ENCODE measurements around the gene PAMR1. TPM values are rescaled to one million over a fixed set of nuclear protein-coding genes. Genes with fewer than 3 reads are reported as not detected.

Gene PAMR1
- total and polyA plus RNA-seq, 2 of the 8 experiments (the other 6 are each of a cell fraction or from before 2014, with no cell fraction given), result 3.0 to 6.9 TPM

DNA sequence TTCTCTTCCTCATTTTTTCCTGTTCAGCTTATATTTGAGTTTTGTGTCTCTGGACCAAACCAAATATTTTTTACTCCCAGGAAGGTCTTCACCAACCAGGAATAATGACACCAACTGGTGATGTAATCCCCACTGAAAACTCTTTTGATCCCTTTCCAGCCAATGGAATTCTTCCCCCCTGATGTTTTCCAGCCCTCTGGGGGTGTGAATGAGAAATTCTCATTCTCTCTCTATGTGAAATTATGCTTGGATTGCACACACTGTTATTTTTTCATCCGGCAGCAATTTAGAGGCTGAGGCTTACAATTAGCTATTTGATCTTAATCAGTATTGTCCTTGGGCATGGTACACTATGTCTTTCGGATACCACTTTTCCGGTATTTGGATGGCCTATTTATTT lies 66.6 kb downstream of the PAMR1 start:
- Histone ChIP-seq H3K36me3 (ENCODE audit: control insufficient read depth in 2 of 4, insufficient read depth in 4 of 4, low read length in 3 of 4) (no peaks in the 10 kb centered on the region), H4K5ac (ENCODE audit: insufficient read length, low read depth, low read length) (no peak overlapping the region), H3K79me2 (ENCODE audit: control insufficient read depth in 1 of 2, insufficient read depth in 2 of 2, low read length in 2 of 2) (no peaks in the 10 kb centered on the region), H2AFZ (ENCODE audit: low read length) (no peak overlapping the region), H2BK120ac (replicated peaks; ENCODE audit: low read depth, low read length) (no peak overlapping the region), H3K4ac (replicated peaks; ENCODE audit: insufficient read length, low read depth, low read length) (no peak overlapping the region), H3K4me1 (replicated peaks in 1 of 4; ENCODE audit: control insufficient read depth in 3 of 4, insufficient read depth in 4 of 4, low read length in 3 of 4) (peaks cover 0 to 5% (median 1%) of the 10 kb centered on the region in 4 experiments; a peak in 2 of 7 replicates), H4K20me1 (replicated peaks in 1 of 2; ENCODE audit: control insufficient read depth in 1 of 2, insufficient read depth in 2 of 2, low read length in 2 of 2) (no peaks in the 10 kb centered on the region), H3K23me2 (ENCODE audit: low read depth, low read length) (no peaks in the 10 kb centered on the region), H2BK15ac (ENCODE audit: low read length) (no peak overlapping the region), H2BK5ac (ENCODE audit: low read depth, low read length) (no peak overlapping the region), H3K27me3 (replicated peaks in 1 of 4; ENCODE audit: control insufficient read depth in 3 of 4, extremely low read depth in 1 of 4, insufficient read depth in 3 of 4, low read length in 3 of 4) (peaks cover 0 to 3% (median 0%) of the 10 kb centered on the region in 4 experiments; a peak in 1 of 7 replicates), H2AK5ac (ENCODE audit: low read depth, low read length) (no peak overlapping the region), H3K56ac (replicated peaks; ENCODE audit: insufficient read length, low read depth, low read length) (no peak overlapping the region), H3K18ac (ENCODE audit: extremely low read depth, low read length) (no peak overlapping the region), H3K14ac (ENCODE audit: insufficient read length) (no peak overlapping the region), H3K4me3 (ENCODE audit: extremely low read depth in 1 of 4, insufficient read depth in 2 of 4, low read depth in 3 of 4, low read length in 4 of 4) (no peak overlapping the region), H3K79me1 (ENCODE audit: low read depth, low read length) (no peaks in the 10 kb centered on the region), H4K91ac (replicated peaks; ENCODE audit: insufficient read length, low read length) (no peak overlapping the region), H3K9me3 (ENCODE audit: insufficient read depth in 2 of 2, low read depth in 1 of 2, low read length in 1 of 2) (no peaks in the 10 kb centered on the region), H3K9ac (replicated peaks in 1 of 4; ENCODE audit: extremely low read depth in 1 of 4, low read depth in 3 of 4, low read length in 3 of 4) (no peak overlapping the region), H2BK20ac (ENCODE audit: low read length) (no peak overlapping the region), H3K27ac (ENCODE audit: low read depth, low read length) (no peak overlapping the region), H4K8ac (ENCODE audit: extremely low read depth, insufficient read depth, low read length) (no peak overlapping the region), H3K23ac (ENCODE audit: insufficient read length) (no peak overlapping the region), H3K4me2 (ENCODE audit: insufficient read depth in 1 of 2, low read depth in 2 of 2, low read length in 2 of 2) (no peak overlapping the region), H2BK12ac (ENCODE audit: low read depth, low read length) (no peak overlapping the region)
- POLR2A ChIA-PET (ENCODE audit: partially characterized antibody), result no interaction called here
- WGBS, 2 experiments (ENCODE audit: extremely low coverage in 1 of 2, insufficient coverage in 1 of 2, insufficient read length in 1 of 2, insufficient replicate concordance in 2 of 2, low coverage in 1 of 2, low lambda C conversion rate in 2 of 2, missing lambda C conversion rate in 1 of 2), result 90% methylated on average over 3 of the region's 3 CpGs; no CpG with 5 or more reads in 1 of the 2 experiments
- CTCF ChIA-PET (ENCODE audit: partially characterized antibody), result interaction anchor here (0.7 to 1.1 kb wide), 2 partner anchors 26 to 44 kb away, joined by 3 read pairs; no protein-coding TSS in a partner anchor
- DNase-seq (ENCODE audit: low read depth in 1 of 2, low spot score in 2 of 2) (no peak), FAIRE-seq (no peak)
- TF ChIP-seq EP300 (IDR thresholded peaks at IDR 0.05; ENCODE audit: borderline replicate concordance in 1 of 2, low read depth in 2 of 2, low read length in 2 of 2), result no peak
- TF ChIP-seq RFX5 (IDR thresholded peaks at IDR 0.05; ENCODE audit: borderline replicate concordance, low read depth, low read length), result no peak
- no peak for TF ChIP-seq SP1 (IDR thresholded peaks at IDR 0.05; ENCODE audit: low read depth, low read length)
- no peak for TF ChIP-seq RBBP5 (IDR thresholded peaks at IDR 0.05; ENCODE audit: borderline replicate concordance, low read depth, low read length)
- no peak for TF ChIP-seq NANOG (IDR thresholded peaks at IDR 0.05; ENCODE audit: insufficient read depth, low read depth, low read length, poor library complexity, severe bottlenecking)
- no peak for TF ChIP-seq KDM4A (IDR thresholded peaks at IDR 0.05; ENCODE audit: low read depth, low read length, severe bottlenecking)
- TF ChIP-seq, protein P1, sequence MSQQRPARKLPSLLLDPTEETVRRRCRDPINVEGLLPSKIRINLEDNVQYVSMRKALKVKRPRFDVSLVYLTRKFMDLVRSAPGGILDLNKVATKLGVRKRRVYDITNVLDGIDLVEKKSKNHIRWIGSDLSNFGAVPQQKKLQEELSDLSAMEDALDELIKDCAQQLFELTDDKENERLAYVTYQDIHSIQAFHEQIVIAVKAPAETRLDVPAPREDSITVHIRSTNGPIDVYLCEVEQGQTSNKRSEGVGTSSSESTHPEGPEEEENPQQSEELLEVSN (IDR thresholded peaks at IDR 0.05), result no peak
- no peak for TF ChIP-seq EZH2 (IDR thresholded peaks at IDR 0.05; ENCODE audit: low read depth, low read length, severe bottlenecking)
- no peak for TF ChIP-seq HDAC6 (IDR thresholded peaks at IDR 0.05; ENCODE audit: low read depth, low read length)
- TF ChIP-seq EGR1 (IDR thresholded peaks at IDR 0.05; ENCODE audit: borderline replicate concordance, low read depth, low read length), result no peak
- TF ChIP-seq TAF7 (optimal IDR thresholded peaks at IDR 0.05; ENCODE audit: borderline replicate concordance, low read depth, low read length), result no peak
- no peak for TF ChIP-seq TEAD4 (IDR thresholded peaks at IDR 0.05; ENCODE audit: low read depth, low read length)
- no peak for TF ChIP-seq RNF2 (IDR thresholded peaks at IDR 0.05; ENCODE audit: borderline replicate concordance, low read depth, low read length, missing control alignments, poor library complexity, severe bottlenecking)

All from H1 (cell line).